Measurements from ENCODE around the gene BBLN.

The BBLN gene

GRCh38 chr9:128169925-128170324 is 9.9 kb downstream of the BBLN start:
- no peaks in the 10 kb centered on the region for H3K27me3 ChIP-seq (replicated peaks; ENCODE audit: control insufficient read depth, insufficient read depth, low read length)
- peaks cover 28% of the 10 kb centered on the region for H3K36me3 ChIP-seq (ENCODE audit: control insufficient read depth, insufficient read depth, low read length)
- H3K4me3 ChIP-seq (replicated peaks; ENCODE audit: low read depth, low read length): no peak overlapping the region
- TF ChIP-seq, protein P1, sequence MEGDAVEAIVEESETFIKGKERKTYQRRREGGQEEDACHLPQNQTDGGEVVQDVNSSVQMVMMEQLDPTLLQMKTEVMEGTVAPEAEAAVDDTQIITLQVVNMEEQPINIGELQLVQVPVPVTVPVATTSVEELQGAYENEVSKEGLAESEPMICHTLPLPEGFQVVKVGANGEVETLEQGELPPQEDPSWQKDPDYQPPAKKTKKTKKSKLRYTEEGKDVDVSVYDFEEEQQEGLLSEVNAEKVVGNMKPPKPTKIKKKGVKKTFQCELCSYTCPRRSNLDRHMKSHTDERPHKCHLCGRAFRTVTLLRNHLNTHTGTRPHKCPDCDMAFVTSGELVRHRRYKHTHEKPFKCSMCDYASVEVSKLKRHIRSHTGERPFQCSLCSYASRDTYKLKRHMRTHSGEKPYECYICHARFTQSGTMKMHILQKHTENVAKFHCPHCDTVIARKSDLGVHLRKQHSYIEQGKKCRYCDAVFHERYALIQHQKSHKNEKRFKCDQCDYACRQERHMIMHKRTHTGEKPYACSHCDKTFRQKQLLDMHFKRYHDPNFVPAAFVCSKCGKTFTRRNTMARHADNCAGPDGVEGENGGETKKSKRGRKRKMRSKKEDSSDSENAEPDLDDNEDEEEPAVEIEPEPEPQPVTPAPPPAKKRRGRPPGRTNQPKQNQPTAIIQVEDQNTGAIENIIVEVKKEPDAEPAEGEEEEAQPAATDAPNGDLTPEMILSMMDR (IDR thresholded peaks at IDR 0.05; ENCODE audit: insufficient read depth, low read length, poor library complexity, severe bottlenecking): no peak
- DNase-seq (ENCODE audit: extremely low read depth, insufficient read length): no peak

DNA sequence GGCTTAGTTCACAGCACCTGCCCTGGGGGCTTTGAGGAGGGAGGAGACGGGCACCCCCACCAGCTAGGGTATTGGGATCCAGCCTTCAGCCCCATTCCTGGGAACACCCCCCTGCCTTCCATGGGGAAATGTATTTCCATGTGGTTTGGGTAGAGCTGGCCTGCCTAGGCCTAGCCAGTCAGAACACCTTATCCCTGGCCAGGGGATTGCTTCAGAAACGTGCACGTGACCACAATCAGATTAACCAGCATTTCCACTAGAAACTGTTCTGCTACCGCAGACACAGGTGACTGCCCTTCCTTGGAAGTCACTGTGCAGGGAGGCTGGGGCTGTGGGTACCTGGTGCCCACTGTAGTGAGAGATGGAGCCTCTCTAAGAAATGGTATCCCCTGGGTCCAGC is 14.0 kb downstream of the BBLN start:
- TF ChIP-seq, protein P1 (IDR thresholded peaks at IDR 0.05; ENCODE audit: insufficient read depth, low read length, poor library complexity, severe bottlenecking): no peak
- DNase-seq (ENCODE audit: extremely low read depth, insufficient read length): no peak
- Histone ChIP-seq H3K4me3 (replicated peaks; ENCODE audit: low read depth, low read length) (no peak overlapping the region), H3K27me3 (replicated peaks; ENCODE audit: control insufficient read depth, insufficient read depth, low read length) (no peaks in the 10 kb centered on the region), H3K36me3 (ENCODE audit: control insufficient read depth, insufficient read depth, low read length) (peaks cover 32% of the 10 kb centered on the region)

GRCh38 chr9:128175102-128175563 is 15.1 kb downstream of the BBLN start:
- DNase-seq (ENCODE audit: extremely low read depth, insufficient read length): no peak
- Histone ChIP-seq H3K27me3 (replicated peaks; ENCODE audit: control insufficient read depth, insufficient read depth, low read length) (no peaks in the 10 kb centered on the region), H3K4me3 (replicated peaks; ENCODE audit: low read depth, low read length) (no peak overlapping the region), H3K36me3 (ENCODE audit: control insufficient read depth, insufficient read depth, low read length) (peaks cover 32% of the 10 kb centered on the region)
- TF ChIP-seq, protein P1 (IDR thresholded peaks at IDR 0.05; ENCODE audit: insufficient read depth, low read length, poor library complexity, severe bottlenecking): no peak

DNA sequence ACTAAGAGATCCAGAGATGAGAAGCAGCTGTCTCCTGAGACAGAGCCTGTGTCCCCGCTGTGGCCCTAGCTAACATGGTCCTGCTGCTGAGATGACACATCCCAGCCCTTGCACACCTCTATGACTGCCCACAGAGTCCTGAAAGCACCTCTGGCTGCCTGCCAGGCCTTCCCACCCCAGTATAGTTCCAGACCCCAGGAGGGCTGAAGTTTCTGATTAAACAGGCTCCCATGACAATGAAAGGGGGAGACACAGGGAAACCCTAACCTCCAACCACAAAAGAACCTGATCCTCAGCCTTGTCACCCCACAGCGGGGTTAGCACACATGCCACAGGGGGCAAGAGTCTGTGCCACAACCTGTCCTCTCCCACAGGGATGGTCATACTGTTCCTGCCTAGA is 15.7 kb downstream of the BBLN start:
- no peaks in the 10 kb centered on the region for H3K27me3 ChIP-seq (replicated peaks; ENCODE audit: control insufficient read depth, insufficient read depth, low read length)
- TF ChIP-seq, protein P1 (IDR thresholded peaks at IDR 0.05; ENCODE audit: insufficient read depth, low read length, poor library complexity, severe bottlenecking): no peak
- DNase-seq (ENCODE audit: extremely low read depth, insufficient read length): no peak
- H3K4me3 ChIP-seq (replicated peaks; ENCODE audit: low read depth, low read length): no peak overlapping the region
- H3K36me3 ChIP-seq (ENCODE audit: control insufficient read depth, insufficient read depth, low read length): peaks cover 38% of the 10 kb centered on the region

- H3K4me3 ChIP-seq (replicated peaks; ENCODE audit: low read depth, low read length): no peak overlapping the region
- DNase-seq (ENCODE audit: extremely low read depth, insufficient read length): no peak
- peaks cover 45% of the 10 kb centered on the region for H3K36me3 ChIP-seq (ENCODE audit: control insufficient read depth, insufficient read depth, low read length)
- H3K27me3 ChIP-seq (replicated peaks; ENCODE audit: control insufficient read depth, insufficient read depth, low read length): no peaks in the 10 kb centered on the region
- TF ChIP-seq, protein P1 (IDR thresholded peaks at IDR 0.05; ENCODE audit: insufficient read depth, low read length, poor library complexity, severe bottlenecking): no peak
Measured at GRCh38 chr9:128178806-128179431, 18.9 kb downstream of the BBLN start.

- H3K27me3 ChIP-seq (replicated peaks; ENCODE audit: control insufficient read depth, insufficient read depth, low read length): no peaks in the 10 kb centered on the region
- H3K36me3 ChIP-seq (ENCODE audit: control insufficient read depth, insufficient read depth, low read length): peaks cover 44% of the 10 kb centered on the region
- H3K4me3 ChIP-seq (replicated peaks; ENCODE audit: low read depth, low read length): no peak overlapping the region
- TF ChIP-seq, protein P1 (IDR thresholded peaks at IDR 0.05; ENCODE audit: insufficient read depth, low read length, poor library complexity, severe bottlenecking): no peak
- no peak for DNase-seq (ENCODE audit: extremely low read depth, insufficient read length)
Measured at GRCh38 chr9:128180001-128180400, 19.9 kb downstream of the BBLN start.

Data from GM06990 (cell line).